ENCODE data around the gene DRC7.
"Not testable (repeated sequence)": the region's sequence is repeated elsewhere in the genome, so short reads cannot be mapped to it uniquely, and the experiment has no call there.

The DRC7 gene

GRCh38 chr16:57697896-57698537, 3.4 kb downstream of the DRC7 start:
- DNase-seq = no peak

DNA sequence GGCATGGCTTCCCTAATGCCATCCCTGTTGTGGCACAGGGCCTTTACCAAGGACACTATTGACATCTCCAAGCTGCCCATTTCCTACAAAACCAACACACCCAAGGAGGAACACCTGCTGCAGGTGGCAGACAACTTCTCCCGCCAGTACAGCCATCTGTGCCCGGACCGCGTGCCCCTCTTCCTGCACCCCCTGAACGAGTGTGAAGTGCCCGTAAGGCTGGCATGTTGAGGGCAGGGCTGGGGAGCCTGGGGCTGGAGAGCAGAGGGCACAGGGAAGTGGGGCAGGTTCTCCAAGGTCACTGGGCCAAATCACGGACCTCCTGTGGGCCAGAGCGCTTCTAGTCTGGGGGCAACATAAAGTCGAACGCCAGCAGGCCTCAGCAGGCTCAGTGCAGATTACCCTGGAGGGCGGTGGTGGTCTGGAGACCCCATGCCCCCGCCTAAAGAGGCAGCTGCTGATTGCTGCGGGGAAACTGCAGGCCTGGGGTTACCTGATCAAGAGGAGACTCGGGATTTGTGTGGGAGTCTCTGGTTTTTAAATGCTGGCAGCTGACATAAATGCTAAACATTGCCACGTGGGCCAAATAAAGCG, 4.3 kb downstream of the DRC7 start:
- DNase-seq = no peak

GRCh38 chr16:57699481-57699880, 4.9 kb downstream of the DRC7 start:
- DNase-seq = no peak

- DNase-seq = no peak
Observed at GRCh38 chr16:57699899-57700298, 5.3 kb downstream of the DRC7 start.

DNA sequence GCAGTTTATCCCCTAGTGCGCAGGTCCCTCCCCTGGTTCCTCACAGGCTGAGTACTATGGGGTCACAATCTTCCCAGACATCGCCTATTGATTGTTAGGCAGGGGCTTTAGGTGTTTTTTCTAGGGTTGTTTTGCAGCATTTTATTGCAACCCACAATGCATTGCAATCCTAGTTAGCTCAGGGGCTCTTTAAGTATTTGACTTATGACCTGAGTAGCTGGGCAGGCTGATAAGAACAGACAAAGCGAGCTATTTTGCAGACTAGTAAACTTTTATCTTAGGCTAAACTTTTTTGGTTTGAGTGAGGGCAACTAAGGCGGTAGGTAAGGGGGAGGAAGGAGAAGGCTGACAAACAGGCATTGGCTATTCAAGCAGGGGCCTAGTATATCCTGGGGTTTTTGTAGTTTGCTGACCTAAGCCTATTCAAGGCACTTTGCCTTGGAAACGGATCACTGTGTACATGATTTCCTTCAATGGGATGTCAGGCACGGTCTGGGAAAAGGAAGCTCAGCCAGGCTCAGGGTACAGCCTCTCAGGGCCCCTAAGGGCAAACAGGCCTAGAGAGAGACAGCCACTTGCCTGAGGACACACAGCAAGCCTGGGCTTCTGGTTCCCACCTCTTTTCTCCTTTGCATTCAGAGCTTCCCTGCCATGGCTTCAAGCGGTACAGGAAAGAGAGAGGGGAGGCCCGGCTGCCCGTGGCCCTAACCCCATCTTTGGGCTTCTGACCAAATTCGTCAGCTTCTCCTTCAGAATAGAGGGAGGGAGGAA, 6.4 kb downstream of the DRC7 start:
- no peak for DNase-seq

DNA sequence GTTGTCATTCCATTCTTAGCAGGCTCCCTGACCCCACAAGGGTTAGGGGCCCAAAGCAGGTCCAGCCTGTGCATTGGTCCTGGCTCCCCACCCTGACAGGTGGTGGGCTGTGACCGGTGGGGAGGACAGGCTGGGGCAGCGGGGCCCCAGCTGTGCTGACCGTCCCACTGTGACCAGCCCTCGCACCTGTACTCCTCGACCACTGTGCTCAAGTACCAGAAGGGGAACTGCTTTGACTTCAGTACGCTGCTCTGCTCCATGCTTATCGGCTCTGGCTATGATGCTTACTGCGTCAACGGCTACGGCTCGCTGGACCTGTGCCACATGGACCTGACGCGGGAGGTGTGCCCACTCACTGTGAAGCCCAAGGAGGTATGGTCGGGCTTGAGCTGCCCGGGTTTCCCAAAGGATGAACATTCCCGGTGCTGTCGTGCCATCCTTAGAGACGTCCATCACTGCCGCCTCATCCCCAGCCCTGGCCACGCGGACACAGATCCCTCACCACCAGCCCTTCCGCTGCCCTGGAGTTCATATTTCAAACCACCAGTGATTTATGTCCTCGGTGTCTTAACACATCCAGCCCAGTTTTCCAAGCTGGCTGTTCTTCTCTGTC, 7.3 kb downstream of the DRC7 start:
- no peak for DNase-seq

DNA sequence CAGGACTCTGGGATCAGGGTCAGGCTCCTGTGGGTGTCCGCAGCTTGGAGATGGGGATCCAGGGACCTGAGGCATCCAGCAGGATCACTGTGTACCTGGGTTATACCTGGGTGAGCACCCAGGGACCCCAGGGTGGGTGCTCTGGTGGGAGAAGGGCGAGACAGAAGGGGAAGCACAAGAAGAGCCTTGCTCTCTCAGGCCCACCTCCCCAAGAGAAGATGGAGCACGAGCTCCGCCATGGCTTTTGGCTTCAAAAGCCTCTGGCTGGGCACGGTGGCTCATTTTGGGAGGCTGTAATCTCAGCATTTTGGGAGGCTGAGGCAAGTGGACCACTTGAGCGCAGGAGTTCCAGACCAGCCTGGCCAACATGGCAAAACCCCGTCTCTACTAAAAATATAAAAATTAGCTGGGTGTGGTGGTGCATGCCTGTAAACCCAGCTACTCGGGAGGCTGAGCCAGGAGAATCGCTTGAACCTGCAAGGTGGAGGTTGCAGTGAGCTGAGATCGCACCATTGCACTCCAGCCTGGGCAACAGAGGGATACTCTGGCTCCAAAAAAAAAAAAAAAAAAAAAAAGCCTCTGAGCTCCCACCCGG, 8.9 kb downstream of the DRC7 start:
- no peak for DNase-seq

- no peak for DNase-seq
Observed at GRCh38 chr16:57704011-57704904, 9.7 kb downstream of the DRC7 start.

DNA sequence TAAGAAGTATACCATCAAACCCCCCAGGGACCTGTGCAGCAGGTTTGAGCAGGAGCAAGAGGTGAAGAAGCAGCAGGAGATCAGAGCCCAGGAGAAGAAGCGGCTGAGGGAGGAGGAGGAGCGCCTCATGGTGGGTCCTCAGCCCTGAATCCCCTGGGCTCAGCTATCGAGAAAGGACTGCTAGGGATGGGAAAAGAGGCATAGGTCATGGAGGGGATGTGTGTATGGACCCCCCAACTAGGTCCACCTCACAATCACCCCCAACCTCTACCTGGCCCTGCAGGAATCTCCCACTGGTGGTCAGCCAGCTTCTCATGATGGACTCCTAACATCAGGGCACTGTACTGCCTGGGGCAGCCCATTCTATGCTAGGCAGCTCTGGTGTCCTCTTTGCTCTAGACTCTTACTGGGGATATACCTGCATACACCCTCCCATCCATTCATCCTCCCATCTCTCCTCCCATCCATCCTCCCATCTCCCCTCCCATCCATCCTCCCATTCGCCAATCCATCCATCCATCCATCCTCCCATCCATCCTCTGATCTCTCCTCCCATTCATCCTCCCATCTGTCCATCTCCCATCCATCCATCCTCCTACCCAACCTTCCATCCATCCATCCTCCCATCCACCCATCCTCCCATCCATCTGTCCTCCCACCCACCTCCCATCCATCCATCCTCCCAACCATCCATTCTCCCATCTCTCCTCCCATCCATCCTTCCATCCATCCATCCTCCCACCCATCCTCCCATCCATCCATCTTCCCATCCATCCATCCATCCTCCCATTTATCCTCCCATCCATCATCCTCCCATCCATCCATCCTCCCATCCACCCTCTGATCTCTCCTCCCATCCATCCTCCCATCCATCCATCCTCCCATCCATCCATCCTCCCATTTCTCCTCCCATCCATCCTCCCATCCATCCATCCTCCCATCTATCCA, 10.6 kb downstream of the DRC7 start:
- no peak for DNase-seq

GRCh38 chr16:57706717-57707116, 12.1 kb downstream of the DRC7 start:
- DNase-seq = no peak

DNA sequence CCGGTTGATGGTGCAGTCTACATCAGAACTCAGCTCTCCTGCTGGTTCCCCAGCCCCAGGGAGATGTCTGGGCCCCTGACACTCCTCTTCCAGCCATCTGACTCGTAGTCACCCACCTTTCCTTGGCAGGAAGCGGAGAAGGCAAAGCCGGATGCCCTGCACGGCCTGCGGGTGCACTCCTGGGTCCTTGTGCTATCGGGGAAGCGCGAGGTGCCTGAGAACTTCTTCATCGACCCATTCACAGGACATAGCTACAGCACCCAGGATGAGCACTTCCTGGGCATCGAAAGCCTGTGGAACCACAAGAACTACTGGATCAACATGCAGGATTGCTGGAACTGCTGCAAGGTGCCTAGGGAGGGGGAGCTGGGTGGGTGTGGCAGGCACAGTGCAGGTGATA, 12.7 kb downstream of the DRC7 start:
- DNase-seq = no peak

GRCh38 chr16:57708168-57708567, 13.6 kb downstream of the DRC7 start:
- DNase-seq = no peak

DNA sequence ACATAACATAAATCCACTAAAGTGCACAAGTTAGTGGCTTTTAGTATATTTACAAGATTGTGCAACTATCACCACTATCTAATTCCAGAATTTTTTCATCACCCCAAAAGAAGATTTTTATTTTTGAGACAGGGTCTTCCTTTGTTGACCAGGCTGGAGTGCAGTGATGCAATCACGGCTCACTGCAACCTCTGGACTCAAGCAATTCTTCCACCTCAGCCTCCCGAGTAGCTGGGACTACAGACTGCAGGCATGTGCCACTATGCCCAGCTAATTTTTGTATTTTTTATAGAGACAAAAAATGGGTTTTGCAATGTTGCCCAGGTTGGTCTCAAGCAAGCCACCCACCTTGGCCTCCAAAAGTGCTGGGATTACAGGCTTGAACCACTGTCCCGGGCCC, 15.1 kb downstream of the DRC7 start:
- DNase-seq = no peak

GRCh38 chr16:57711346-57711745, 16.7 kb downstream of the DRC7 start:
- DNase-seq = no peak

- DNase-seq = no peak
Observed at GRCh38 chr16:57711993-57712392, 17.4 kb downstream of the DRC7 start.

DNA sequence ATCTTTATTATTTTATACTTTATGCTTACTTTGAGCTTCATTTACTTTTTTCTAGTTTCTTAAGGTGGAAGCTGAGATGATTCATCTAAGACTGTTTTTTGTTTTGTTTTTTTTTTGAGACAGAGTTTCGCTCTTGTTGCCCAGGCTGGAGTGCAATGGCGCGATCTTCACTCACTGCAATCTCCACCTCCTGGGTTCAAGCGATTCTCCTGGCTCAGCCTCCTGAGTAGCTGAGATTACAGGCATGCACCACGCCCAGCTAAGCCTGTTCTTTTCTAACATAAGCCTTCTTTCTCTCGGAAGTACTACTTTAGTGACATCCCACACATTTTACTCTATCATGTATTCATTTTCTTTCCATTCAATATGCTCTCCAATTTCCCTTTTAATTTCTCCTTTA, 18.0 kb downstream of the DRC7 start:
- DNase-seq = not testable (repeated sequence)

GRCh38 chr16:57713596-57713995, 19.0 kb downstream of the DRC7 start:
- no peak for DNase-seq

- no peak for DNase-seq
Observed at GRCh38 chr16:57714047-57714446, 19.4 kb downstream of the DRC7 start.

DNA sequence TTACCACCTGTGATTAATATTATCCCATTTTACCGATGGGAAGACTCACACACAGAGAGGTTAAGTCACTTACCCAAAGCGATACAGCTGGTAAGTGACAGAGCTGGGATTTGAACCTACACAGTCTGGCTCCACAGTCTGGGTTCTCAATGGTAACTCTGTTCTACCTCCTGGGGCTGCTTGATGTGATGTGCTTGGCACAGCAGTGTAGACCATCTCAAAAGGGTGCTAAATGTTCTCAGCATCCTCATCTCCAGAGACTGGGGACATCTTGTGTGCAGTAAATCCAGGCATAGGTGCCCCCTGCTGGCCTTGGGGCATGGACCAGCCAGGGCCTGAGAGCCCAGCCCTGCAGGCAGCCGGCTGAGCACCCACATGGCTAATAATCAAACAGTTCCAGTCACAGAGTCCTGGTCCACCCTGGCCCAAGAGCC, 25.6 kb downstream of the DRC7 start:
- peak; percentile 25 for DNase-seq

- DNase-seq = no peak
Observed at GRCh38 chr16:57721356-57722209, 27.0 kb downstream of the DRC7 start.

Measured in activated CD4-positive, alpha-beta T cell treated with anti-CD3 and anti-CD28 coated beads, Interleukin-2, amount 50 U/mL, for 1 hour (primary cell).